Aorta (tissue), 5 donors: ENCODE results near the gene PRRT3. TPM values are rescaled to one million over a fixed set of nuclear protein-coding genes. Genes with fewer than 3 reads are reported as not detected.
A peak's percentile ranks its signal among the peaks of the same experiment; 100 is the strongest.

Source experiments
- ATAC-seq: fragments of 200-7000 bp; cut with Tn5 transposase; one replicate; pipeline ENCODE4 v1.9.1; 2022; ENCODE audit warnings: moderate library complexity; ENCODE audit not compliant: low FRiP score
- DNase-seq, 2 donors: peaks; one replicate each; pipeline ENCODE4 v3.0.0-alpha.2; 2020
- H3K27ac ChIP-seq, 2 donors: one replicate each; pipeline ENCODE4 v1.5.1; 2013; ENCODE audit warnings: low read length in 2 of 2, mild to moderate bottlenecking in 2 of 2, moderate library complexity in 2 of 2, control low read depth in 1 of 2, inconsistent platforms in 1 of 2, low read depth in 1 of 2
- H3K27me3 ChIP-seq, 2 donors: one replicate each; pipeline ENCODE4 v1.6.1; 2013; ENCODE audit warnings: control low read depth in 1 of 2, low read length in 1 of 2, mild to moderate bottlenecking in 1 of 2, moderate library complexity in 1 of 2; ENCODE audit not compliant: insufficient read depth in 2 of 2, control insufficient read depth in 1 of 2
- H3K36me3 ChIP-seq, 2 donors: one replicate each; pipeline ENCODE4 v1.6.1; 2013; ENCODE audit warnings: control low read depth in 1 of 2, low read length in 1 of 2, mild to moderate bottlenecking in 1 of 2; ENCODE audit not compliant: insufficient read depth in 2 of 2, control insufficient read depth in 1 of 2
- H3K4me1 ChIP-seq, 2 donors: one replicate each; pipeline ENCODE4 v1.6.1; 2013; ENCODE audit warnings: low read length in 2 of 2, control low read depth in 1 of 2, mild to moderate bottlenecking in 1 of 2, moderate library complexity in 1 of 2; ENCODE audit not compliant: insufficient read depth in 2 of 2, control insufficient read depth in 1 of 2
- H3K4me3 ChIP-seq, 2 donors: one replicate each; pipeline ENCODE4 v1.5.1; 2013; ENCODE audit warnings: low read length in 2 of 2, control low read depth in 1 of 2, mild to moderate bottlenecking in 1 of 2
- H3K9me3 ChIP-seq: one replicate; pipeline ENCODE4 v1.6.1; 2013; ENCODE audit warnings: mild to moderate bottlenecking, low read length; ENCODE audit not compliant: control insufficient read depth
- WGBS, 2 donors: extraction: QIAGEN DNeasy Blood & Tissue Kit; methylation state at CpG; one replicate each; pipeline ENCODE4 v1.1.7; 2013; 5-methylcytosine and 5-hydroxymethylcytosine counted together
- intact Hi-C, 2 donors: fragments of 100-400 bp; cut with DNase I; formaldehyde crosslinking; loops; one replicate each; pipeline versions ENCODE4 v1.14.2 to v1.15.0; 2022
- polyA plus RNA-seq, 2 donors: library from polyadenylated mRNA; stranded (reverse); fragments of 200-250 nt; gene quantifications; one replicate each; pipeline ENCODE4 v1.2.3, GENCODE V29; 2013
- total RNA-seq, 2 donors: library from RNA; stranded (reverse); fragmentation: NEBNext Ultra II Directional; extraction: Animal tissue kit (Norgen Biotek cat#: 25700); gene quantifications; one replicate each; pipeline ENCODE4 v1.2.1, GENCODE V29; 2021
- donor health status: healthy with polysubstance abuse.
- donor health status: Bipolar disorder and iron deficiency.
- donor health status: DM: no; HTN: no; CAD: no.
- donor health status: DM: no; HTN: no; CAD: no.
- donor health status: DM: yes; HTN: yes; CAD: no.

Gene PRRT3
- total and polyA plus RNA-seq, 4 donors, result 0.25 to 2.4 (median 1.9) TPM

DNA sequence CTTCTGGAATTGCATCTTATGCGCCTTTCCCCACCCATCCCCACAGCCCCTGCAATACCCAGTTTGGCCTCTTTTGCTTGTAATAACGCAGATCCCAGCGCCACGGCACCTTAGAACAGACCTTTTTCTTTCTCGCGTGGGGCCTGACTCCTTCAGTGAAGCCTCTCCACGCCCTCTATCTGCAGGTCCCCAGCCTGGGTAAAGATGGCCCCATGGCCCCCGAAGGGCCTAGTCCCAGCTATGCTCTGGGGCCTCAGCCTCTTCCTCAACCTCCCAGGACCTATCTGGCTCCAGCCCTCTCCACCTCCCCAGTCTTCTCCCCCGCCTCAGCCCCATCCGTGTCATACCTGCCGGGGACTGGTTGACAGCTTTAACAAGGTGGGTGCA, 18.0 kb downstream of the PRRT3 start:
- H3K4me3 ChIP-seq, result peak overlapping the region; percentile 61
- peaks cover 0 to 3% of the 10 kb centered on the region in 2 donors for H3K4me1 ChIP-seq
- 15 to 19% methylated on average over 11 of the region's 11 CpGs for WGBS, 2 donors
- H3K27ac ChIP-seq, result peak overlapping the region in 1 of 2 donors; percentile 72
- ATAC-seq, result no peak
- no peak for DNase-seq
- no peaks in the 10 kb centered on the region for H3K36me3 ChIP-seq
- H3K9me3 ChIP-seq, result no peaks in the 10 kb centered on the region
- no peaks in the 10 kb centered on the region for H3K27me3 ChIP-seq
- intact Hi-C loops, result loop anchor here in 1 of 2 donors (5.0 kb wide), 1 partner anchor 202 kb away; the partner anchor contains the start of gene BRPF1

DNA sequence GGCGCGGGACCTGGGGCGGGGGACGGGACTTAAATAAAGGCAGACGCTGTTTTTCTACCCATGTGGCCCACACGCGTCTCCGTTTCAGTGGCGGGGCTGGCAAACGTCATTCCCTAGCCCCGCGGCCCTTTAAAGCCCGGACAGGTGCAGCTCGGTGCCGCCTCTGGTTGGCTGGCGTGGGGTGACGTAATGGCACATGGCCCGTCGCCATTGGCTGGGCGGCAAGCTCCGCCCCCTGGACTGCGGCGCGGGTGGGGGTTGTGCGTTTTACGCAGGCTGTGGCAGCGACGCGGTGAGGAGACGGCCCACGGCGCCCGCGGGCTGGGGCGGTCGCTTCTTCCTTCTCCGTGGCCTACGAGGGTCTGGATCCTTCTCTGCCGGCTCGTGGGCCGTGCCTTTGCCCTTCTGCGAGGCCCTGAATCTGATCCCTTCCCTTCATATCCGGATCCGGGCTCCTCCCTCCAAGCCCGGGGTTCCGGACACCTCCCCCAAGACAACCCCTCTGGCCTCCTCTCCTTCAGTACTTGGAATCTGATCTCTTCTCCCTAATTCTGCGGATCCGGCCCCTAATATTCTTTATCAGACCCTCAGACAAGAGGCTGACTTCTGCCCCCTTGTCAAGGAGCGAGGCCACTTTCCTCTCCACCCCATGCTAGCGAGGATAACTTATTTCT, 18.5 kb downstream of the PRRT3 start, which contains the start of gene CRELD1:
CRELD1 (plus strand) TSS at position 274 of the 674 bp plus-strand sequence. CDS start 605 bp downstream, outside the sequence.
- H3K4me1 ChIP-seq, result peaks cover 0 to 3% of the 10 kb centered on the region in 2 donors
- H3K36me3 ChIP-seq, result no peaks in the 10 kb centered on the region
- WGBS, 2 donors, result 0% methylated on average over 50 of the region's 50 CpGs
- DNase-seq, result peak; percentile 96 to 98
- H3K27me3 ChIP-seq, result no peaks in the 10 kb centered on the region
- ATAC-seq, result peak; percentile 97
- peak within 1 kb of the TSS; percentile 62 to 72 for H3K27ac ChIP-seq
- no peaks in the 10 kb centered on the region for H3K9me3 ChIP-seq
- intact Hi-C loops, result loop anchor here in 1 of 2 donors (5.0 kb wide), 1 partner anchor 201 kb away; the partner anchor contains the start of gene BRPF1
- peak within 1 kb of the TSS; percentile 61 for H3K4me3 ChIP-seq

DNA sequence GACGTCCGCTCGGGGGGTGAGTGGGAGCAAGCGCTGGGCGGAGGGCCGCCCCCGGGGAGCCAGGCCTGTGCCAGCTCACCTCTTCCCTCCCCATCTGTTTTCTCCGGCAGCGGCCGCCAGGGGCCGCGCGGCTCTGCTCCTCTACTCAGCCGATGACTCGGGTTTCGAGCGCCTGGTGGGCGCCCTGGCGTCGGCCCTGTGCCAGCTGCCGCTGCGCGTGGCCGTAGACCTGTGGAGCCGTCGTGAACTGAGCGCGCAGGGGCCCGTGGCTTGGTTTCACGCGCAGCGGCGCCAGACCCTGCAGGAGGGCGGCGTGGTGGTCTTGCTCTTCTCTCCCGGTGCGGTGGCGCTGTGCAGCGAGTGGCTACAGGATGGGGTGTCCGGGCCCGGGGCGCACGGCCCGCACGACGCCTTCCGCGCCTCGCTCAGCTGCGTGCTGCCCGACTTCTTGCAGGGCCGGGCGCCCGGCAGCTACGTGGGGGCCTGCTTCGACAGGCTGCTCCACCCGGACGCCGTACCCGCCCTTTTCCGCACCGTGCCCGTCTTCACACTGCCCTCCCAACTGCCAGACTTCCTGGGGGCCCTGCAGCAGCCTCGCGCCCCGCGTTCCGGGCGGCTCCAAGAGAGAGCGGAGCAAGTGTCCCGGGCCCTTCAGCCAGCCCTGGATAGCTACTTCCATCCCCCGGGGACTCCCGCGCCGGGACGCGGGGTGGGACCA, 19.2 kb downstream of the PRRT3 start:
- Histone ChIP-seq H3K9me3 (no peaks in the 10 kb centered on the region), H3K36me3 (no peaks in the 10 kb centered on the region), H3K27me3 (no peaks in the 10 kb centered on the region), H3K27ac (peak overlapping the region; percentile 3 to 44), H3K4me1 (peaks cover 0 to 3% of the 10 kb centered on the region in 2 donors), H3K4me3 (peak overlapping the region; percentile 50 to 61)
- WGBS, 2 donors, result 0% methylated on average over 55 to 77 of the region's 77 CpGs
- intact Hi-C loops, result loop anchor here in 1 of 2 donors (5.0 kb wide), 1 partner anchor 201 kb away; the partner anchor contains the start of gene BRPF1
- ATAC-seq (peak; percentile 89), DNase-seq (peak; percentile 89 to 96)

DNA sequence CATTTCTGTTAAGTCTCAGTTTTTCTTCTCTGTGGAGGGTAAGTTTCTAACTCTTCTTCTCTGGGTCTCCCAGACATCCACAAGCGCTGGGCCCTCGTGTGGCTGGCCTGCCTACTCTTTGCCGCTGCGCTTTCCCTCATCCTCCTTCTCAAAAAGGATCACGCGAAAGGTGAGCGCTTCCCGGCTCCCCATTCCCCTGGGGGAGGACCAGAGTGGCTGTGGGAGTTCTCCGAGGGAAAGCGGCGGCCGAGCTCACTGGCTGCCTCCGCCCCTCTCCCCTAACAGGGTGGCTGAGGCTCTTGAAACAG, 19.7 kb downstream of the PRRT3 start:
- ATAC-seq, result no peak
- intact Hi-C loops, result loop anchor here in 1 of 2 donors (5.0 kb wide), 1 partner anchor 200 kb away; the partner anchor contains the start of gene BRPF1
- Histone ChIP-seq H3K4me1 (peaks cover 0 to 3% of the 10 kb centered on the region in 2 donors), H3K4me3 (peak overlapping the region in 1 of 2 donors; percentile 50), H3K36me3 (no peaks in the 10 kb centered on the region), H3K27ac (peak overlapping the region; percentile 3 to 44), H3K27me3 (no peaks in the 10 kb centered on the region), H3K9me3 (no peaks in the 10 kb centered on the region)
- no peak for DNase-seq
- 2% methylated on average over 13 of the region's 13 CpGs for WGBS, 2 donors

DNA sequence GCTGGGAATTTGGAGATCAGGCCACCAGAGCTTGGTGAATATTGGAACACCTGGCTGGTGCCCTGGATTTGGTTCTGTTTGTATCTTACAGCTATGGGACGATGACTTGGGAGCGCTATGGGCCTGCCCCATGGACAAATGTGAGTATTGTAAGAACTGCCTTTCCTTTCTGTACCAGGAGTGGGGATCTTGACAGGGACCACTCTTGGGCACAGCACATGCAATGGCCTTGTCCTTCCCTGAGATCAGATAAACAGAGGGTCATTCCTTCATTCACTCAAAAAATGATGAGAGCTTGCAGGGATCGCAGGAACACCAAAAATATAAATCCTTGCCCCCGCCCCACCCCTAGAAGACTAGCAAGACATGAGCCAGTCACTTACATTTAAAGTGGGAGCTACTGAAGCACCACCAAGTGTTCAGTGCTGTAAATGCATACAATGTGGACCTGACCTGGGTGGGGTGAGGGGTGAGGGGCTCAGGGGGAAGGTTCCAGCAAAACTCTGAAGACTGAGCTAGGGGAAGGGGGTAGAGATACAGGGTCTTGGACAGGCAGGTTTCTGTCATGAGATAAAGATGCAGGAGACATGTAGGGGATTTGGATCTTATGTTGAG, 21.3 kb downstream of the PRRT3 start:
- no peaks in the 10 kb centered on the region for H3K27me3 ChIP-seq
- intact Hi-C loops, result loop anchor here in 1 of 2 donors (5.0 kb wide), 1 partner anchor 199 kb away; the partner anchor contains the start of gene BRPF1
- peaks cover 0 to 3% of the 10 kb centered on the region in 2 donors for H3K4me1 ChIP-seq
- no peaks in the 10 kb centered on the region for H3K9me3 ChIP-seq
- 94 to 95% methylated on average over 4 of the region's 4 CpGs for WGBS, 2 donors
- H3K36me3 ChIP-seq, result no peaks in the 10 kb centered on the region
- ATAC-seq (no peak), DNase-seq (no peak)
- no peak overlapping the region for H3K27ac ChIP-seq
- H3K4me3 ChIP-seq, result no peak overlapping the region

DNA sequence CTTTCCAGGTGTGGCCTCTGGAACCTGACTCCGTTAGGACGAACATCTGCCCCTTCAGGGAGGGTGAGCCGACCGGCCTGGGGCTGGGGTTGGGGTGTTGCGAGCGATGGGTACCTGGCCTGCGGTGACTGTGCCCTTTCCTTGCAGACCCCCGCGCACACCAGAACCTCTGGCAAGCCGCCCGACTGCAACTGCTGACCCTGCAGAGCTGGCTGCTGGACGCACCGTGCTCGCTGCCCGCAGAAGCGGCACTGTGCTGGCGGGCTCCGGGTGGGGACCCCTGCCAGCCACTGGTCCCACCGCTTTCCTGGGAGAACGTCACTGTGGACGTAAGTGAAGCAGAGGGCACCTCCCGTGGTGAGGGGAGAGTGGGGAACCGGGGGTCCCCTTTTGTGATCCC, 24.1 kb downstream of the PRRT3 start:
- H3K36me3 ChIP-seq, result peaks cover 0 to 8% of the 10 kb centered on the region in 2 donors
- no peaks in the 10 kb centered on the region for H3K9me3 ChIP-seq
- intact Hi-C loops, result no loop called here
- no peak overlapping the region for H3K27ac ChIP-seq
- H3K4me1 ChIP-seq, result no peaks in the 10 kb centered on the region
- no peak overlapping the region for H3K4me3 ChIP-seq
- WGBS, 2 donors, result 94% methylated on average over 23 of the region's 23 CpGs
- no peak for ATAC-seq
- DNase-seq, result no peak
- no peaks in the 10 kb centered on the region for H3K27me3 ChIP-seq

DNA sequence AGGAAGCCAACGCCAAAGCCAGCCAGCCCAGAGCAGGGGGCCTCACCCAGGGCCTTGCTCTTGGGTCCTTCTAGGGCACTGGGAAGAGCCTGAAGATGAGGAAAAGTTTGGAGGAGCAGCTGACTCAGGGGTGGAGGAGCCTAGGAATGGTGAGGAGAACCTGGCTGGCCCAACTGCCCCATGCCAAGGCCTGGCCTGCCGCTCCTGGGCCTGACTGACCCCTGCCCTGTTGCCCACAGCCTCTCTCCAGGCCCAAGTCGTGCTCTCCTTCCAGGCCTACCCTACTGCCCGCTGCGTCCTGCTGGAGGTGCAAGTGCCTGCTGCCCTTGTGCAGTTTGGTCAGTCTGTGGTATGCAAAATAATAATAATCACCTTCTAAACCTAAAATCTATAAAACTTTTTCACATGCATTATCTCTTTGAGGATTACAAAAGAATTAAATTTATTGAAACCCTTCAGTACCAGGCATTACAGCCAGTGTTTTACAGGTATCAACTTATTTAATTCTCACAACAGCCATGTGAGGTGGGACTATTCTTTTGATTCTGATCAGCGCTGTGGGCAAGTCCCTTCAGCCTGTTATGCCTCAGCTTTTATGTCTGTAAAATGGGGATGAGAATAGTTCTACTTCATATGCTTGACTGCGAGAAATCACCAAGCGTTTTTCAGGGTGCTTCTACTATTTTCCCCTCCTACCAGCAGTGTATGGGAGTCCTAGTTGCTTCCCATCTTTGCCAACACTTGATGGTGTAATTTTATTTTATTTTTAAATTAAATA, 33.8 kb downstream of the PRRT3 start:
- Histone ChIP-seq H3K27ac (no peak overlapping the region), H3K36me3 (no peaks in the 10 kb centered on the region), H3K4me1 (no peaks in the 10 kb centered on the region), H3K27me3 (no peaks in the 10 kb centered on the region), H3K9me3 (no peaks in the 10 kb centered on the region), H3K4me3 (no peak overlapping the region)
- WGBS, 2 donors, result 89 to 93% methylated on average over 8 of the region's 8 CpGs
- ATAC-seq (no peak), DNase-seq (peak in 1 of 2 donors; percentile 69)
- intact Hi-C loops, result loop anchor here (5.0 kb wide), 1 partner anchor 76 kb away; the partner anchor contains the start of gene RPUSD3 (in 2 of the 2)

DNA sequence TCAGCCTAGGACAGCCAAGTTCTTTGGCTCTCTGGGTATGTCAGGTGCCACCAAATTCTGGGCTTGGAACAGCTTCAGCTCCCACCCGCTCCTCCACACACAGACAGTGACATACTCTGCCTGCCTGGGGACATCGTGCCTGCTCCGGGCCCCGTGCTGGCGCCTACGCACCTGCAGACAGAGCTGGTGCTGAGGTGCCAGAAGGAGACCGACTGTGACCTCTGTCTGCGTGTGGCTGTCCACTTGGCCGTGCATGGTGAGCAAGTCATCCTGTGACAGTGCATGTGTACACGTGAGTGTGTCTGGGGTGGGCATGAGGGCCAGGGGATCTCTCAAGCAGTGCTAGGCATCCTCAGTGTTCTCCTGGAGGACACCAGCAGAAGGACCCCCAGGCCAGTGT, 34.4 kb downstream of the PRRT3 start:
- H3K4me3 ChIP-seq, result no peak overlapping the region
- no peaks in the 10 kb centered on the region for H3K36me3 ChIP-seq
- no peaks in the 10 kb centered on the region for H3K9me3 ChIP-seq
- no peak for ATAC-seq
- no peaks in the 10 kb centered on the region for H3K4me1 ChIP-seq
- intact Hi-C loops, result loop anchor here (5.0 kb wide), 1 partner anchor 76 kb away; the partner anchor contains the start of gene RPUSD3 (in 2 of the 2)
- DNase-seq, result peak in 1 of 2 donors; percentile 55
- 67 to 71% methylated on average over 10 of the region's 10 CpGs for WGBS, 2 donors
- H3K27ac ChIP-seq, result no peak overlapping the region
- H3K27me3 ChIP-seq, result no peaks in the 10 kb centered on the region
